Caco-2 (cell line): ENCODE measurements around the gene CBX1. TPM values are rescaled to one million over a fixed set of nuclear protein-coding genes. Genes with fewer than 3 reads are reported as not detected.

Experiments used
- BruUV-seq: library from RNA; stranded (reverse); fragments of 400-500 nt; replicated peaks from 2 replicates; lab custom pipeline; 2021; lab: Mats Ljungman, UMichigan
- CTCF ChIA-PET: fragments of 300-600 bp; sonication (Branson Sonifier 250); formaldehyde crosslinking; loops from one replicate; lab custom pipeline; 2022; ENCODE audit warnings: antibody characterized with exemption; lab: Charles Lee
- POLR2A ChIA-PET: fragments of 300-600 bp; sonication (Branson Sonifier 250); formaldehyde crosslinking; loops from one replicate; lab custom pipeline; 2022; ENCODE audit warnings: antibody characterized with exemption; lab: Charles Lee
- DNase-seq, 2 experiments: peaks; one replicate each; pipeline versions ENCODE4 v3.0.0 to v3.0.0-alpha.2; 2020 to 2022
- H3K27me3 ChIP-seq: replicated peaks from 2 replicates; pipeline ENCODE4 v1.6.0; 2011; ENCODE audit warnings: low read length; ENCODE audit not compliant: control insufficient read depth, insufficient read depth
- H3K36me3 ChIP-seq: 2 replicates; pipeline ENCODE4 v1.5.1; 2011; ENCODE audit warnings: low read length; ENCODE audit not compliant: control insufficient read depth, insufficient read depth
- H3K4me1 ChIP-seq: fragments of 250-450 bp; sonication (Bioruptor Pico); 2 replicates; pipeline ENCODE4 v1.5.1; 2020; ENCODE audit warnings: mild to moderate bottlenecking
- H3K4me3 ChIP-seq: 2 replicates; pipeline ENCODE4 v1.5.1; 2011; ENCODE audit warnings: low read depth, mild to moderate bottlenecking, control low read depth, low read length
- H3K9me3 ChIP-seq: fragments of 250-450 bp; sonication (Bioruptor Pico); 2 replicates; pipeline ENCODE4 v1.5.1; 2020; ENCODE audit warnings: mild to moderate bottlenecking, moderate library complexity
- H3K27ac Mint-ChIP-seq: one replicate; pipeline ENCODE4 v1.8.0; 2022; ENCODE audit warnings: mixed read lengths; ENCODE audit not compliant: unreplicated experiment
- H3K27me3 Mint-ChIP-seq: one replicate; pipeline ENCODE4 v1.8.0; 2022; ENCODE audit warnings: mixed read lengths; ENCODE audit not compliant: insufficient read depth, unreplicated experiment
- H3K36me3 Mint-ChIP-seq: one replicate; pipeline ENCODE4 v1.8.0; 2022; ENCODE audit warnings: mild to moderate bottlenecking, mixed read lengths; ENCODE audit not compliant: insufficient read depth, unreplicated experiment
- H3K4me1 Mint-ChIP-seq: one replicate; pipeline ENCODE4 v1.8.0; 2022; ENCODE audit warnings: low read depth, mixed read lengths; ENCODE audit not compliant: unreplicated experiment
- H3K4me3 Mint-ChIP-seq: one replicate; pipeline ENCODE4 v1.8.0; 2022; ENCODE audit warnings: mild to moderate bottlenecking, moderate library complexity, mixed read lengths; ENCODE audit not compliant: unreplicated experiment
- H3K9me3 Mint-ChIP-seq: one replicate; pipeline ENCODE4 v1.8.0; 2022; ENCODE audit warnings: mixed read lengths; ENCODE audit not compliant: unreplicated experiment
- CTCF ChIP-seq, 2 experiments: fragments of 200-600 bp in 1 of 2; IDR thresholded peaks; 1 replicate in 1 of 2; 2 replicates in 1 of 2; pipeline versions ENCODE4 v1.5.1 to v1.8.0; 2011 to 2022; ENCODE audit warnings: antibody characterized with exemption in 1 of 2, control low read depth in 1 of 2, inconsistent platforms in 1 of 2, low read depth in 1 of 2, low read length in 1 of 2, mild to moderate bottlenecking in 1 of 2, moderate library complexity in 1 of 2; ENCODE audit not compliant: insufficient read depth in 1 of 2, severe bottlenecking in 1 of 2, unreplicated experiment in 1 of 2
- intact Hi-C: fragments of 100-400 bp; cut with micrococcal nuclease; formaldehyde crosslinking; loops from one replicate; pipeline ENCODE4 v1.10.0; 2022; ENCODE audit not compliant: unreplicated experiment
- total RNA-seq: library from RNA; stranded (reverse); gene quantifications from 2 replicates; pipeline ENCODE4 v1.2.3, GENCODE V29; 2022

Gene CBX1
- total RNA-seq, 1 experiment from 2014 or later = 213 TPM

GRCh38 chr17:48113201-48113676 is 12.0 kb upstream of the CBX1 start:
- H3K27ac Mint-ChIP-seq = no peak overlapping the region

DNA sequence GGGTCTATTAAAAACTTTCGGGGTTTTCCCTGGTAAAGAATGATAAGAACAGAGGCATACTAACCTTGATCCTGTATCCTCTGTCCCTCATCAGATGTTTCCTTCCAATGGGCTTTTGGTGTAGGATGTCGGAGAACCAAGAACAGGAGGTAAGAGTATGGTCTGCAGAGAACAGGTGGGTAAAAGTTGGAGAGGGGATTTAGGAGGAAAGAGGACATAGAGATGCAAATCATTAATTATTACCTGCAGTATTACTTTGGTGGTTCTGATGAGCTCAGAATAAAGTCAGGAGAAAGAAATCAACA is 10.6 kb upstream of the CBX1 start:
- 0 out of 2 replicates have a peak, but pooled peaks cover 6% of the 10 kb centered on the region for H3K4me1 ChIP-seq
- no peaks in the 10 kb centered on the region for H3K27me3 Mint-ChIP-seq
- no TSS peak for BruUV-seq
- H3K36me3 ChIP-seq = no peaks in the 10 kb centered on the region
- intact Hi-C loops = no loop called here
- H3K4me3 ChIP-seq = no peak overlapping the region
- no peaks in the 10 kb centered on the region for H3K9me3 Mint-ChIP-seq
- no peak for TF ChIP-seq CTCF (IDR thresholded peaks at IDR 0.05; ENCODE audit: insufficient read depth in 1 of 2, low read depth in 1 of 2, low read length in 1 of 2, severe bottlenecking in 1 of 2, unreplicated experiment in 1 of 2)
- H3K9me3 ChIP-seq = no peaks in the 10 kb centered on the region
- DNase-seq = no peak
- no peak overlapping the region for H3K4me3 Mint-ChIP-seq
- peaks cover 36% of the 10 kb centered on the region for H3K36me3 Mint-ChIP-seq
- CTCF ChIA-PET = interaction anchor here (0.8 to 1.6 kb wide), 3 partner anchors 13 to 87 kb away, joined by 3 to 5 read pairs (median 4); no protein-coding TSS in a partner anchor
- POLR2A ChIA-PET = no interaction called here
- H3K27me3 ChIP-seq = no peaks in the 10 kb centered on the region
- H3K27ac Mint-ChIP-seq = no peak overlapping the region
- peaks cover 7% of the 10 kb centered on the region for H3K4me1 Mint-ChIP-seq

More at GRCh38 chr17:48113201-48113676, 12.0 kb upstream of the CBX1 start:
- POLR2A ChIA-PET = no interaction called here
- Mint-ChIP-seq H3K9me3 (no peaks in the 10 kb centered on the region), H3K36me3 (peaks cover 37% of the 10 kb centered on the region), H3K4me1 (peaks cover 7% of the 10 kb centered on the region), H3K27me3 (no peaks in the 10 kb centered on the region), H3K4me3 (no peak overlapping the region)
- intact Hi-C loops = no loop called here
- no peaks in the 10 kb centered on the region for H3K36me3 ChIP-seq
- H3K4me3 ChIP-seq = no peak overlapping the region
- CTCF ChIA-PET = interaction anchor here (0.7 kb wide), 1 partner anchor 40 kb away, joined by 3 read pairs; no protein-coding TSS in a partner anchor
- no TSS peak for BruUV-seq
- no peak for DNase-seq
- 0 out of 2 replicates have a peak, but pooled peaks cover 6% of the 10 kb centered on the region for H3K4me1 ChIP-seq
- H3K27me3 ChIP-seq = no peaks in the 10 kb centered on the region
- TF ChIP-seq CTCF (IDR thresholded peaks at IDR 0.05; ENCODE audit: insufficient read depth in 1 of 2, low read depth in 1 of 2, low read length in 1 of 2, severe bottlenecking in 1 of 2, unreplicated experiment in 1 of 2) = no peak
- H3K9me3 ChIP-seq = no peaks in the 10 kb centered on the region

- Mint-ChIP-seq H3K27ac (no peak overlapping the region), H3K27me3 (no peaks in the 10 kb centered on the region), H3K36me3 (peaks cover 25% of the 10 kb centered on the region), H3K9me3 (no peaks in the 10 kb centered on the region), H3K4me1 (peaks cover 7% of the 10 kb centered on the region), H3K4me3 (no peak overlapping the region)
- no peak for DNase-seq
- Histone ChIP-seq H3K36me3 (no peaks in the 10 kb centered on the region), H3K4me1 (0 out of 2 replicates have a peak, but pooled peaks cover 6% of the 10 kb centered on the region), H3K4me3 (no peak overlapping the region), H3K9me3 (no peaks in the 10 kb centered on the region), H3K27me3 (no peaks in the 10 kb centered on the region)
- intact Hi-C loops = no loop called here
- TF ChIP-seq CTCF (IDR thresholded peaks at IDR 0.05; ENCODE audit: insufficient read depth in 1 of 2, low read depth in 1 of 2, low read length in 1 of 2, severe bottlenecking in 1 of 2, unreplicated experiment in 1 of 2) = no peak
- ChIA-PET CTCF (interaction anchor here (1.6 kb wide), 1 partner anchor 42 kb away, joined by 5 read pairs; no protein-coding TSS in a partner anchor), POLR2A (interaction anchor here (0.5 kb wide), 1 partner anchor 886 kb away, joined by 3 read pairs; no protein-coding TSS in a partner anchor)
- no TSS peak for BruUV-seq
These were observed 9.5 kb upstream of the CBX1 start for GRCh38 chr17:48110761-48111160.
